ENCODE data around the gene SLC45A3.

The SLC45A3 gene

DNA sequence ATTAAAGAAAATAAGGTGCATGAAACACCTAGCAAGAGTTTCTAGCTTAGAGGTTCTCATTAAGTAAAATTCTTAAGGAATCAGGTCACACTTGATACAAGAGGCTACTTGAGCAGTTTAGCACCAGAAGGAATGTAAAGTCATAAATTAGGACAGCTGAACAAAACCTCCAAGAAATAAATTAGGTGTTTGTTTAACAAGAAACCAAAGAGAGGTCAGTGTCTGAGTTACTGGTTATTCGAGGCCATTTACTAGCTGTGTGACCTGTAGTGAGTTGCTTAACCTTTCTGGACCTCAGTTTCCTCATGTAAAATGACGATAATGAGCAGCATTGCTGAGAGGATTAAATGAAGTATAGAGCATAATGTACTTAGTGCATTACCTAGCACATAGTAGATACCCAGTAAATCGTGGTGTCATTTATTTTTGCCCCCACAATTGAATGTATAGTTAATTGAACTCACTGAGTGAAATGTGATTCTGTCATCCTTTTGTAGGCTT is 47.6 kb downstream of the SLC45A3 start:
- no peak for DNase-seq

- peak; percentile 99 for DNase-seq
Observed at GRCh38 chr1:205631768-205632668, 48.3 kb downstream of the SLC45A3 start, which contains the start of gene ELK4. Gene ELK4, minus strand, starts transcription at chr1:205632011. Its CDS starts 8,129 bp downstream, at chr1:205623882.

DNA sequence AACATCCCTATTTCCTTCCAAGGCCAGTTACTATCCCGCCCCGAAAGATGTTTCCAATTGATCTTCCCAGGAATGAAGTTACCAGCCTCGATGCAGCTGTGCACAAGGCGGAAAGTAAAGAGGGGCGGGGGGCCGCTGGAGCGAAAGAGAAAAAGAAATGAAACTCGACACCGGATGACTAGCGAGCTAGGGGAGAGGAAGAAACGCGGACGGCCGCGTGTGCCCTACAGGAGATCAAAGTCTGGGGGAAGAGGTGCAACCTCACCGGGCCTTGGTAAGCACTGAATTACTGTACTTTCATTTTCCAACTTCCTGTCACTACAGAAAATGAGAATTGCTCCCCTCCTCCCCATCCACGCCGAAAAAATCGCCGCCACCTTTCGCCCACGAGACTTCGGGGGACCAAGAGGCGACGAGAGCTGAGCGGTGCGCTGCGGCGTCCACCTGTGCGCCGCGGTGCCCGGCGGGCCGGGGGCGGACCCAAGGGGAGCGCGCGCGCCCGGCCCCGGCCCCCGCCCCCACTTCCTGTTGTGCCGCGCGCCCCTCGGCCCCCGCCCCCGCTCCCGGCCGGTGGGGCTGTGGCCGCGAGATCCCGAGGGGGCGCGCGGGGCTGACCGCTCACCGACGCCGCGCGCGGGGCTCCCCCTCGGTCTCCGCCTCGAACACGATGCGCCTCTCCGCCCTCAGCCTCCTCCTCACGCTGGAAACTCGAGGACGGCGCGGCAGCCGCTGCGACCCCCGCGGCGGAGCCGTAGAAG is 49.1 kb downstream of the SLC45A3 start:
- peak; percentile 86 for DNase-seq

- DNase-seq, result no peak
Observed at GRCh38 chr1:205630651-205631009, 49.7 kb downstream of the SLC45A3 start.

GRCh38 chr1:205630241-205630640 is 50.1 kb downstream of the SLC45A3 start:
- DNase-seq, result no peak

DNA sequence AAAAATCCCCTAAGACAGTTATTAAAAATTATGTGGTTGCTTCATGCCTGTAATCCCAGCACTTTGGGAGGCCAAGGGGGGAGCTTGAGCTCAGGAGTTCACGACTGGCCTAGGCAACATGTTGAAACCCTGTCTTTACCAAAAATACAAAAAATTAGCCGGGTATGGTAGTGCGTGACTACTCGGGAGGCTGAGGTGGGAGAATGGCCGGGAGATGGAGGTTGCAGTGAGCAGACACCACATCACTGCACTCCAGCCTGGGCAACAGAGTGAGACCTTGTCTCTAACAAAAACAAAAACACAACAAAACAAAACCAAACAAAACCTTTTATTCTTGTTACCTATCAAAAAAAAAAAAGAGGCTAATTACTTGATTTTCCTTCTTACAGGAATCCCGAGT is 50.6 kb downstream of the SLC45A3 start:
- DNase-seq, result peak; percentile 13

- no peak for DNase-seq
Observed at GRCh38 chr1:205627956-205628355, 52.4 kb downstream of the SLC45A3 start.

DNA sequence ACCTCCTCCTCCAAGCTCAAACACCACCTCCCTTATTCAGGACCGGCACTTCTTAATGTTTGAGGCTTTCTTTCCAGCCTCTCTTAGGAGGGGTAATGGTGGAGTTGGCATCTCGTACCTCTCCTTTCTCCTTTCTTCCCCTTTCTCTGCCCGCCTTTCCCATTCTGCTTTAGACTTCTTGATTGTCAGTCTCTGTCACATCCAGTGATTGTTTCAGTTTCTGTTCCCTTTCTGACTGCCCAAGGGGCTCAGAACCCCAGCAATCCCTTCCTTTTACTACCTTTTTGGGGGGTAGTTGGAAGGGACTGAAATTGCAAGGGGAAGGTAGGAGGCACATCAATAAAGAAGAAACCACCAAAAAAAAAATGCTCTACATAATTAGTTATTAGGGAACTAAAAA is 54.1 kb downstream of the SLC45A3 start:
- no peak for DNase-seq

GRCh38 chr1:205623646-205624045 is 56.7 kb downstream of the SLC45A3 start:
- DNase-seq, result no peak

DNA sequence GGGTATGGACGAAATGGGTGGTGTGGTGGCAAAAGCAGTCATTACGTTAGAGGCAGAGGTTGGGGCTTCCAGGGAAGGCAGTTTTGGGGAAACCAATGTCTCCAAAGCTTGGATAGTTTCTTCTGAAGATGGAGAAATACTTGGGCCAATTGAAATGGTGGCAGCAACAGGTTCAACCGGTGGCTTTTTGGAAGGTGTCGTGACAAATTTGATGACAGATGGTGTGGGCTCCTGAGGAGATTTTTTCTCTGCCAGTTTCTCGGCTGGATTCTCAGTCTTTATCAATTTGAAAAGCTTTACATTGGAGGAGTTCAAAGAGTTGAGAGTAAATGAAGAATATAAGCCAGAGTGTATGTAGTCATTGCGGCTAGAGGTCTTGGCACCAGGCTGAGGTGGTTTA is 60.0 kb downstream of the SLC45A3 start:
- DNase-seq, result no peak

DNA sequence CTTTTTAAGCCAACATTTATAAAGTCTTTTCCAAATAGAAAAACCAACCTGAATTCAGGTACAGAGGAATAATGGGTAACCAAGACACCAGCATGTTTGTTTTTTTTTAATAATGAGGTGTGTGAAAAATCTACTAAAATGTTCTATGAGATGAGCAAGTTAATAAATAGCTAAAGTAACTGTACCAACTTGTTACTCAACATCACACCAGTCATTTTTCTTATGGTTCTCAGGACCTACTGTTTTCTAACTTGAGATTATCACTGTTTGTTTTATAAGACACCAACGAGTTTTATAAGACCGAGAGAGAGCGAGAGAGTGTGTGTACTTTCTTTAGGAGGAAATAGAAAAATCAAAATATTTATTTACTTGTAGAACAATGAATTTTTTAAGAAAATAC is 60.9 kb downstream of the SLC45A3 start:
- no peak for DNase-seq

GRCh38 chr1:205616563-205617293 is 63.6 kb downstream of the SLC45A3 start:
- DNase-seq, result no peak

GRCh38 chr1:205615789-205616188 is 64.5 kb downstream of the SLC45A3 start:
- no peak for DNase-seq

DNA sequence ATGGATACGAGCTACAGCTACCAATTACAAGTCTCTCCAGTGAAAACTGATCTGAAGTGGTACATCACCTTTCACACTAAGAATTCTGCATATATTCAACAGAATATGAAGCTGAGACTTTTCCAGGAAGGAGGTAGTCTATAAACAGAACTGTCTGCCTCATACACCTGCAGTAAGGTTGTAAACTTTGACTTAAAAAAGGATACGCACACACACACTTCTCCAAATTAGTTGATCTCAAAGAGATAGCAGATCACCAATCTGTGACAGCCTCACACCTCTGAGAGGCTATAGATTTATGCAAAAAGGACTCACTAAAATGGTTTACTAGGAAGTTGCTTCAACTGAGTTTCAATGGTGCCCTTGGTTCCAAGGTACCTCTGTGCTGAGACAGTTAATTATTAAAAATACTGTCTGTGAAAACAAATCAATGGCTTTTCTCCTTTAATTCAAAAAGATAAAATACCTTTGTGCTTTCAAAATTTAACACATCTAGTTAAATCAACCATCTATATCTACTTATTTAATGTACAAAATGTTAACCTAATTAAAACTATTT is 66.4 kb downstream of the SLC45A3 start:
- DNase-seq, result no peak

DNA sequence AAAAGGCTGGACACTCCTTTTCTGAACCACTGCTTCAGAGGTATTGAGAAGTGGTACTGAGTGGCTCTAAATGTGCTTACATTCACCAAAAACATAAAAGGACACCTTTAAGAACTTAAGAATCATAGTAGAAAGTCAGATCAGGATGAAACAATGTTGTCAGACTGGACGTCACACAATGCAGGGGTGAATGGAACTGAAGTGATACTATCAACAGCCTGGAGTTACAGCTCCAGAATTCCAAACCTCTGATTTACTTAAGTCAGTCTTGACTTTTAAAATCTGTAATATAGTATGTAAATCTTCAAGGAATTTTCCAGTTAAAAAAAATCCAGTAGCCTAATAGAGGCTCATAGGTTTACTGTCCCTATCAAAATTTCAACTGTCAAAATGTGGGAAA is 67.8 kb downstream of the SLC45A3 start:
- no peak for DNase-seq

- DNase-seq, result no peak
Observed at GRCh38 chr1:205612104-205612503, 68.2 kb downstream of the SLC45A3 start.

- DNase-seq, result no peak
Observed at GRCh38 chr1:205610901-205611466, 69.3 kb downstream of the SLC45A3 start.

DNA sequence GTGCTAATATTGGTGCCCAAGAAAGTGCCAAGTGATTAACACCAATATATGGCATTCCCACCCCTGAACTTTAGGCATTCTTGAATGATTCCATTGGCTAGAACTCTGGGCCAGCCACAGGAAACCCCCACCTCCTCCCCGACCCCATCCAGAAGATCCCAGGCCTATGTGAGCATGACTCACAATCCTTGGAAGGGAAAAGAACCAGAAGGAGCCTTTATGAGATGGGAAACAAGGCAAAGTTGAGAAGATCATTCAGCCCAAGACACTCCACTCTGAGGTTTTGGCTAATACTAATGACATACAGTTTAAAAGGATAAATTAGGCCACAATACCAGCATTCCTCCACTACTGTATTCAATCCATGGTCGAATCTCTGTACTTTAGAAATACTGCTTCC is 70.3 kb downstream of the SLC45A3 start:
- no peak for DNase-seq
